IMR-90 (cell line): ENCODE measurements around the gene DAPK1. TPM values are rescaled to one million over a fixed set of nuclear protein-coding genes. Genes with fewer than 3 reads are reported as not detected.

ENCODE experiments used
- ATAC-seq: fragments of 200-7000 bp; cut with Tn5 transposase; 2 replicates; pipeline ENCODE4 v1.9.1; 2020; ENCODE audit warnings: low read depth, mild to moderate bottlenecking, moderate library complexity
- BruUV-seq: library from RNA; stranded (reverse); fragments of 400-500 nt; replicated peaks from 2 replicates; lab custom pipeline; 2021; lab: Mats Ljungman, UMichigan
- CTCF ChIA-PET: fragments of 300-600 bp; formaldehyde crosslinking; extraction: SDS; loops from one replicate; lab custom pipeline; 2021; ENCODE audit warnings: antibody characterized with exemption; lab: Yijun Ruan, JAX
- POLR2A ChIA-PET: fragments of 300-600 bp; sonication (Branson Sonifier 250); formaldehyde crosslinking; loops from one replicate; lab custom pipeline; 2022; ENCODE audit warnings: antibody characterized with exemption; ENCODE audit not compliant: unreplicated experiment; lab: Charles Lee
- DNase-seq: peaks from one replicate; pipeline ENCODE4 v3.0.0; 2013
- H2AFZ ChIP-seq: replicated peaks from 2 replicates; pipeline ENCODE3; 2013; ENCODE audit warnings: low read length, mild to moderate bottlenecking; ENCODE audit not compliant: poor library complexity
- H2AK5ac ChIP-seq: 2 replicates; pipeline ENCODE4 v1.6.1; 2013; ENCODE audit warnings: low read depth, low read length, inconsistent platforms
- H2AK9ac ChIP-seq: replicated peaks from 2 replicates; pipeline ENCODE3; 2013; ENCODE audit warnings: mild to moderate bottlenecking, low read depth, low read length, moderate library complexity; ENCODE audit not compliant: poor library complexity
- H2BK120ac ChIP-seq: 2 replicates; pipeline ENCODE4 v1.6.1; 2013; ENCODE audit warnings: low read depth, low read length, inconsistent platforms
- H2BK15ac ChIP-seq: 3 replicates; pipeline ENCODE4 v1.6.1; 2013; ENCODE audit warnings: low read depth, low read length, inconsistent platforms
- H2BK20ac ChIP-seq: 2 replicates; pipeline ENCODE4 v1.6.1; 2013; ENCODE audit warnings: low read depth, mild to moderate bottlenecking, inconsistent platforms, low read length, moderate library complexity
- H2BK5ac ChIP-seq: 2 replicates; pipeline ENCODE4 v1.6.1; 2013; ENCODE audit warnings: mild to moderate bottlenecking, low read depth, low read length, inconsistent platforms; ENCODE audit not compliant: poor library complexity, severe bottlenecking
- H3K14ac ChIP-seq: replicated peaks from 2 replicates; pipeline ENCODE4 v1.6.1; 2013; ENCODE audit warnings: low read depth, low read length, inconsistent platforms
- H3K18ac ChIP-seq: 2 replicates; pipeline ENCODE4 v1.6.1; 2013; ENCODE audit warnings: low read depth, low read length, control low read depth
- H3K23ac ChIP-seq: 2 replicates; pipeline ENCODE4 v1.6.1; 2013; ENCODE audit warnings: low read depth, low read length, inconsistent platforms
- H3K27ac ChIP-seq: 2 replicates; pipeline ENCODE4 v1.5.1; 2013; ENCODE audit warnings: mild to moderate bottlenecking, control low read depth, low read length; ENCODE audit not compliant: insufficient read depth
- H3K27me3 ChIP-seq: 2 replicates; pipeline ENCODE4 v1.6.1; 2013; ENCODE audit warnings: low read length; ENCODE audit not compliant: control insufficient read depth, insufficient read depth
- H3K36me3 ChIP-seq: 2 replicates; pipeline ENCODE4 v1.6.1; 2013; ENCODE audit warnings: low read length, mixed read lengths; ENCODE audit not compliant: control insufficient read depth, insufficient read depth
- H3K4ac ChIP-seq: 2 replicates; pipeline ENCODE4 v1.6.1; 2013; ENCODE audit warnings: low read depth, low read length, inconsistent platforms
- H3K4me1 ChIP-seq: 2 replicates; pipeline ENCODE4 v1.6.1; 2013; ENCODE audit warnings: low read length, mixed read lengths; ENCODE audit not compliant: control insufficient read depth, insufficient read depth
- H3K4me2 ChIP-seq: 2 replicates; pipeline ENCODE4 v1.6.1; 2013; ENCODE audit warnings: low read depth, mild to moderate bottlenecking, control low read depth, low read length, moderate library complexity
- H3K4me3 ChIP-seq: 2 replicates; pipeline ENCODE4 v1.5.1; 2013; ENCODE audit warnings: low read depth, mild to moderate bottlenecking, control low read depth, low read length, moderate library complexity; ENCODE audit not compliant: insufficient read depth
- H3K56ac ChIP-seq: 2 replicates; pipeline ENCODE4 v1.6.1; 2013; ENCODE audit warnings: low read length, inconsistent platforms; ENCODE audit not compliant: insufficient read depth; ENCODE audit errors: extremely low read depth
- H3K79me1 ChIP-seq, 2 experiments: 2 replicates each; pipeline ENCODE4 v1.6.1; 2013; ENCODE audit warnings: low read length in 2 of 2, inconsistent platforms in 1 of 2, low read depth in 1 of 2
- H3K9ac ChIP-seq: 2 replicates; pipeline ENCODE4 v1.6.1; 2013; ENCODE audit warnings: low read depth, low read length, control low read depth
- H3K9me1 ChIP-seq: 2 replicates; pipeline ENCODE4 v1.6.1; 2013; ENCODE audit warnings: low read length, inconsistent platforms; ENCODE audit not compliant: insufficient read depth
- H3K9me3 ChIP-seq: 2 replicates; pipeline ENCODE4 v1.6.1; 2013; ENCODE audit warnings: low read length; ENCODE audit not compliant: control insufficient read depth, insufficient read depth
- H4K20me1 ChIP-seq: 2 replicates; pipeline ENCODE4 v1.6.1; 2013; ENCODE audit warnings: low read length, inconsistent platforms; ENCODE audit not compliant: insufficient read depth
- H4K5ac ChIP-seq: 2 replicates; pipeline ENCODE4 v1.6.1; 2013; ENCODE audit warnings: mild to moderate bottlenecking, low read depth, low read length, control low read depth
- H4K8ac ChIP-seq, 2 experiments: 2 replicates each; pipeline ENCODE4 v1.6.1; 2013; ENCODE audit warnings: low read depth in 2 of 2, low read length in 2 of 2, control low read depth in 1 of 2, inconsistent platforms in 1 of 2
- H4K91ac ChIP-seq: 2 replicates; pipeline ENCODE4 v1.6.1; 2013; ENCODE audit warnings: low read depth, low read length, inconsistent platforms; ENCODE audit not compliant: insufficient read depth
- BHLHE40 ChIP-seq: fragments of 150-350 bp; IDR thresholded peaks from 2 replicates; pipeline ENCODE4 v1.6.1; 2016; ENCODE audit warnings: mild to moderate bottlenecking, low read depth, low read length
- CHD1 ChIP-seq: IDR thresholded peaks from 2 replicates; pipeline ENCODE4 v1.6.1; 2012; ENCODE audit warnings: low read depth, low read length, improper control_type of control experiment
- CTCF ChIP-seq: conservative IDR thresholded peaks from 2 replicates; pipeline ENCODE4 v1.5.1; 2012; ENCODE audit warnings: mild to moderate bottlenecking, low read depth, low read length, improper control_type of control experiment
- FOS ChIP-seq: fragments of 150-350 bp; IDR thresholded peaks from 2 replicates; pipeline ENCODE4 v1.6.1; 2016; ENCODE audit warnings: low read depth, low read length
- MAFK ChIP-seq: IDR thresholded peaks from 2 replicates; pipeline ENCODE4 v1.6.1; 2012; ENCODE audit warnings: low read depth, low read length, improper control_type of control experiment
- MAZ ChIP-seq: IDR thresholded peaks from 2 replicates; pipeline ENCODE4 v1.6.1; 2012; ENCODE audit warnings: low read depth, mild to moderate bottlenecking, low read length, improper control_type of control experiment, moderate library complexity, borderline replicate concordance
- MXI1 ChIP-seq: IDR thresholded peaks from 2 replicates; pipeline ENCODE4 v1.6.1; 2012; ENCODE audit warnings: low read depth, mild to moderate bottlenecking, low read length, moderate library complexity, borderline replicate concordance
- NFE2L2 ChIP-seq: fragments of 150-350 bp; IDR thresholded peaks from 2 replicates; pipeline ENCODE4 v1.6.1; 2016; ENCODE audit warnings: low read depth, mild to moderate bottlenecking, low read length
- POLR2A ChIP-seq: IDR thresholded peaks from 2 replicates; pipeline ENCODE4 v1.6.1; 2012; ENCODE audit warnings: mild to moderate bottlenecking, low read depth, low read length
- RCOR1 ChIP-seq: IDR thresholded peaks from 2 replicates; pipeline ENCODE4 v1.6.1; 2012; ENCODE audit warnings: mild to moderate bottlenecking, low read length, improper control_type of control experiment; ENCODE audit not compliant: insufficient replicate concordance
- SMC3 ChIP-seq: fragments of 150-350 bp; IDR thresholded peaks from 2 replicates; pipeline ENCODE4 v1.6.1; 2016; ENCODE audit warnings: low read depth, mild to moderate bottlenecking, antibody characterized with exemption, low read length, moderate library complexity
- WGBS, 2 experiments: methylation state at CpG; one replicate each; pipeline versions ENCODE4 v1.1.5 to v1.1.7; 2013; ENCODE audit warnings: missing lambda C conversion rate in 2 of 2; ENCODE audit not compliant: insufficient read length in 1 of 2; ENCODE audit errors: extremely low coverage in 2 of 2; 5-methylcytosine and 5-hydroxymethylcytosine counted together
- dilution Hi-C: fragments of 300-500 bp; cut with HindIII; formaldehyde crosslinking; loops from one replicate; pipeline ENCODE4 v1.14.3; 2018; ENCODE audit warnings: low sequenced_read_pairs; ENCODE audit not compliant: unreplicated experiment
- in situ Hi-C: fragments of 300-500 bp; cut with MboI; formaldehyde crosslinking; loops from 3 replicates; pipeline ENCODE4 v1.14.3; 2019; ENCODE audit warnings: low sequenced_read_pairs, inconsistent platforms, mixed read lengths
- intact Hi-C: fragments of 100-400 bp; cut with micrococcal nuclease; formaldehyde crosslinking; loops from 2 replicates; pipeline ENCODE4 v1.10.0; 2022
- polyA plus RNA-seq, 3 experiments: library from polyadenylated mRNA; depleted of rRNA; stranded (reverse); fragments of >200 nt; gene quantifications; 2 replicates each; pipeline ENCODE4 v1.2.3, GENCODE V29; 2012; ENCODE audit warnings: low replicate concordance in 1 of 3
- total RNA-seq: library from RNA; depleted of rRNA; stranded (reverse); fragments of >200 nt; gene quantifications from 2 replicates; pipeline ENCODE4 v1.2.3, GENCODE V29; 2012
- TF ChIP-seq, protein P1 (sequence below): fragments of 150-350 bp; IDR thresholded peaks from 2 replicates; pipeline ENCODE4 v1.6.1; 2017; ENCODE audit warnings: mild to moderate bottlenecking, antibody characterized with exemption, low read length, low read depth
- TF ChIP-seq, protein P2 (sequence below): fragments of 150-350 bp; IDR thresholded peaks from 2 replicates; pipeline ENCODE4 v1.6.1; 2016; ENCODE audit warnings: low read depth, mild to moderate bottlenecking, low read length, moderate library complexity, borderline replicate concordance

DAPK1 gene
- total and polyA plus RNA-seq, 2 of the 4 experiments (the other 2 are of a cell fraction), result under 0.01 to 0.03 TPM

DNA sequence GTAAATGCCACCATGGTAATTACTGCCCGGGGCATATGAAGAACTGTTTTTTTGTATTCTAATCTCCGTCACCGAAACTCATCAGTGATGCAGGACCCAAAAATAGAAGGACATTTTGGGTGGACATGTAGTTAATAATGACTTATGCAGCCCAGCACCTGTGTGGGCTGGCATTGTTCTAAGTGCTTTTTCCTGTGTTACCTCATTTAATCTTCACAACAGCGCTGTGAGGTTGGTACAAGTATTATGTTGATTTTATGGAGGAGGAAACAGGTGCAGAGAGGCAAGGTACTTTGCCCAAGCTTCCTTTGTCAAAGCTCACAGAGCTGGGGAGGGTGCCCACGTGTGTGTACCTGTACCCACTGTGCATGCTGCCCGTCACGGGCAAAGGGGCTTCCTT lies 58.4 kb downstream of the DAPK1 start:
- intact Hi-C loops (no loop called here), in situ Hi-C loops (no loop called here), dilution Hi-C loops (no loop called here)
- Histone ChIP-seq H3K4me2 (no peak overlapping the region), H2AFZ (no peak overlapping the region), H2BK20ac (no peak overlapping the region), H3K18ac (no peak overlapping the region), H2BK5ac (no peak overlapping the region), H3K56ac (no peak overlapping the region), H3K4me3 (no peak overlapping the region), H3K23ac (no peak overlapping the region), H4K8ac (no peak overlapping the region), H3K36me3 (no peaks in the 10 kb centered on the region), H3K79me1 (no peaks in the 10 kb centered on the region), H2AK9ac (no peak overlapping the region), H2BK15ac (no peak overlapping the region), H3K27ac (no peak overlapping the region), H4K20me1 (no peaks in the 10 kb centered on the region), H3K9me3 (no peaks in the 10 kb centered on the region), H2AK5ac (no peak overlapping the region), H2BK120ac (no peak overlapping the region), H3K9me1 (no peaks in the 10 kb centered on the region), H4K91ac (no peak overlapping the region), H3K27me3 (peaks cover 1% of the 10 kb centered on the region; the same call in 1 of the 2 replicates), H3K4me1 (no peaks in the 10 kb centered on the region), H3K4ac (no peak overlapping the region), H4K5ac (no peak overlapping the region), H3K14ac (no peak overlapping the region), H3K9ac (no peak overlapping the region)
- no peak for DNase-seq
- TF ChIP-seq NFE2L2, result no peak
- TF ChIP-seq MXI1, result no peak
- TF ChIP-seq BHLHE40, result no peak
- no peak for TF ChIP-seq MAFK
- no peak for TF ChIP-seq RCOR1
- no peak for TF ChIP-seq CHD1
- no peak for TF ChIP-seq MAZ
- TF ChIP-seq, protein P1, sequence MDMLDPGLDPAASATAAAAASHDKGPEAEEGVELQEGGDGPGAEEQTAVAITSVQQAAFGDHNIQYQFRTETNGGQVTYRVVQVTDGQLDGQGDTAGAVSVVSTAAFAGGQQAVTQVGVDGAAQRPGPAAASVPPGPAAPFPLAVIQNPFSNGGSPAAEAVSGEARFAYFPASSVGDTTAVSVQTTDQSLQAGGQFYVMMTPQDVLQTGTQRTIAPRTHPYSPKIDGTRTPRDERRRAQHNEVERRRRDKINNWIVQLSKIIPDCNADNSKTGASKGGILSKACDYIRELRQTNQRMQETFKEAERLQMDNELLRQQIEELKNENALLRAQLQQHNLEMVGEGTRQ, result no peak
- no peak for TF ChIP-seq FOS
- TF ChIP-seq, protein P2, sequence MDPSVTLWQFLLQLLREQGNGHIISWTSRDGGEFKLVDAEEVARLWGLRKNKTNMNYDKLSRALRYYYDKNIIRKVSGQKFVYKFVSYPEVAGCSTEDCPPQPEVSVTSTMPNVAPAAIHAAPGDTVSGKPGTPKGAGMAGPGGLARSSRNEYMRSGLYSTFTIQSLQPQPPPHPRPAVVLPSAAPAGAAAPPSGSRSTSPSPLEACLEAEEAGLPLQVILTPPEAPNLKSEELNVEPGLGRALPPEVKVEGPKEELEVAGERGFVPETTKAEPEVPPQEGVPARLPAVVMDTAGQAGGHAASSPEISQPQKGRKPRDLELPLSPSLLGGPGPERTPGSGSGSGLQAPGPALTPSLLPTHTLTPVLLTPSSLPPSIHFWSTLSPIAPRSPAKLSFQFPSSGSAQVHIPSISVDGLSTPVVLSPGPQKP, result no peak
- TF ChIP-seq CTCF, result no peak
- no peak for TF ChIP-seq SMC3
- no peak for TF ChIP-seq POLR2A
- POLR2A ChIA-PET, result no interaction called here
- ATAC-seq, result no peak
- 20% methylated on average over 2 of the region's 7 CpGs; no CpG with 5 or more reads in 1 of the 2 experiments for WGBS, 2 experiments
- CTCF ChIA-PET, result no interaction called here
- BruUV-seq, result no TSS peak
